Stimulated activated CD8-positive, alpha-beta memory T cell treated with anti-CD3 and anti-CD28 coated beads, Interleukin-15, amount 100 ng/mL, for 4 hours (primary cell): ENCODE results near the gene MSI1.

ENCODE experiments used
- DNase-seq, 2 donors: peaks; one replicate each; pipeline ENCODE4 v3.0.0-alpha.2; 2020; ENCODE audit warnings: low read depth in 2 of 2

The MSI1 gene

DNA sequence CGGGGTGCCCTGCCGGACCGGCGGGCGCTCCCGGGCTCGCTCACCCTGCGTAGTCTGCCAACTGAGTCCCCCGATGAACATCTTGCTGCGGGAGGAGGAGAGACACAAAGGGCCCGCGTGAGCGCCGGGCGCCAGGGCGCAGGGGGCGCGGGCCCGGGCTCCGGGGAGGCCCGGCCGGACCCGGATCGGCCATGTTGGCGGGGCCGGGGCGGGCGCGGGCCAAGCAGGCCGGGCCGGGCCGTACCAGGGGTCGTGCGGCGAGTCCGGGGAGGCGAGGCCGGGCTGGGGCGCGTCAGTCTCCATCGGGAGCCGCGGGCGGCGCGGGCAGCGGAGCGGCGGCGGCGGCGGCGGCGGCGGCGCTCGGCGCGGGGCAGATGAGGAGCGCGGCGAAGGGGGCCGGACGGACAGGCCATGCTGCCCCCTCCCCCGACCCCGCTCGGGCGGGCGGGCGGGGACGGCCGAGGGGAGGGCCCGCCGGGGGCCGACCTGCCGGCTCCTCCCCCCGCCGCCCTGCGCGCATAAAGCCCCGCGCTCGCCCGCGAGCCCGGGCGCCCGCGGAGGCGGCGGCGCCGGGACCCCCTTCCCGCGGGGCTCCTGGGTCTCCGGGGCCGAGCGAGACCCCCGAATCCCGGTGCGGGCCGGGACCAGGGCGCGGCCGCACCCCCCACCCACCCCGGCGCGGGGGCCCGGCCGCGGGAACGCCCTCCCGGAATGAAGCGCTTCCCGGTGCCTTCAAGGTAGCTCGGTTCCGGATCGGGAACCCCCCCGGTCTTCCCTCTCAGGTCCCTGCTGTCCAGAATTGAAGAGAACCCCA, at the start of gene MSI1:
MSI1 (minus strand) TSS at position 376 of the 814 bp plus-strand sequence; CDS start at position 303, 73 bp downstream.
- DNase-seq: no peak

DNA sequence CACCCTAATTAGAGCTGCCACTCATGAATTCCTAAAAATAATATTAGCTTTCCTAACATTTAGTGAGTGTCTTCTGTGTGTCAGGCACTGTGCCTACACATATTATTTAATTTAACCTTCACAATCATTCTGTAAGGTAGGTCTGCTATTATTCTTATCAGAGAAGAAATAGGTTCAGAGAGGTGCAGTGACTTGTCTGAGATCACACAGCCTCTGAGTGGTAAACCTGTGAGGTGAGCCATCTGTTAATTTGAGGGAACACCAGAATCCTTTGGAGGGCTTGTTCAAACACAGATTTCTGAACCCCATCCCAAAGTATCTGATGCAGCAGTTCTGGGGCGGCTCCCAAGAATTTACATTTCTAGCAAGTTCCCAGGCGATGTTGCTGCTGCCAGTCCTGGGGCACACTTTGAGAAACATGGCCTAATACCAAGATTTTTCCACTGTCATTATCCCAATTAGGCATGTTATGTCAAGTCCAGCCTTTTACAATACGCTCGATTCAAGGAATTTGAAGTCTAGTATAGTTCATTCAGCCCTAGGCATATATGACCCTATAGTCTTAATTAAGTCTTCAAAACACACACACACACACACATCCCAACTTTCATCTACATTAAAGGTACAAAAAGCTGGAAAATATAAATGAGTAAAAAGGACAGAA, 49.1 kb upstream of the MSI1 start:
- DNase-seq: no peak

DNA sequence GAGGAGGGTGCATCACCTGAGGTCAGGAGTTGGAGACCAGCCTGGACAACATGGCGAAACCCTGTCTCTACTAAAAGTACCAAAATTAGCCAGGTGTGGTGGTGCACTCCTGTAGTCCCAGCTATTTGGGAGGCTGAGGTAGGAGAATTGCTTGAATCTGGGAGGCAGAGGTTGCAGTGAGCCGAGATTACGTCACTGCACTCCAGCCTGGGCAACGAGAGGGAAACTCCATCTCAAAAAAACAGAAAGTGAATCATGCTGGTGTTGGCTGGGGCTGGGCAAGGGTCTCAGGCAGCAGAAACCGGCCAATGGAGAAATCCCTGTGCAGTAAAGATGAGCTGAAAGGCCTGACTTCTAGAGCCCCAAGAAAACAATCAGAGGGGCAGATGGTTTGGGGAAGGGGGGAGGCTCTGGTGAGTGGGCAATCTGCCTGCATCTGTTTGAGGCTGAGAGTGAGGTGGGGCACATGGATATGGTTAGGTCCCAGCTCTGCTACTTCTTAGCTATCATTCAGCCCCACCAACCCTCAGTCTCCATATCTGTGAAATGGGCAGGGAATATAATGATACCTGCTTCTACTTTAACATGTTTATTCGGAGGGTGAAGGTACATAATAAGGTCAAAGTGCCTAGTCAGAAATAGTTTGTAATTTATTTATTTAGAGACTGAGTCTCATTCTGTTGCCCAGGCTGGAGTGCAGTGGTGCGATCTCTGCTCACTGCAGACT, 47.7 kb upstream of the MSI1 start:
- DNase-seq: no peak

DNA sequence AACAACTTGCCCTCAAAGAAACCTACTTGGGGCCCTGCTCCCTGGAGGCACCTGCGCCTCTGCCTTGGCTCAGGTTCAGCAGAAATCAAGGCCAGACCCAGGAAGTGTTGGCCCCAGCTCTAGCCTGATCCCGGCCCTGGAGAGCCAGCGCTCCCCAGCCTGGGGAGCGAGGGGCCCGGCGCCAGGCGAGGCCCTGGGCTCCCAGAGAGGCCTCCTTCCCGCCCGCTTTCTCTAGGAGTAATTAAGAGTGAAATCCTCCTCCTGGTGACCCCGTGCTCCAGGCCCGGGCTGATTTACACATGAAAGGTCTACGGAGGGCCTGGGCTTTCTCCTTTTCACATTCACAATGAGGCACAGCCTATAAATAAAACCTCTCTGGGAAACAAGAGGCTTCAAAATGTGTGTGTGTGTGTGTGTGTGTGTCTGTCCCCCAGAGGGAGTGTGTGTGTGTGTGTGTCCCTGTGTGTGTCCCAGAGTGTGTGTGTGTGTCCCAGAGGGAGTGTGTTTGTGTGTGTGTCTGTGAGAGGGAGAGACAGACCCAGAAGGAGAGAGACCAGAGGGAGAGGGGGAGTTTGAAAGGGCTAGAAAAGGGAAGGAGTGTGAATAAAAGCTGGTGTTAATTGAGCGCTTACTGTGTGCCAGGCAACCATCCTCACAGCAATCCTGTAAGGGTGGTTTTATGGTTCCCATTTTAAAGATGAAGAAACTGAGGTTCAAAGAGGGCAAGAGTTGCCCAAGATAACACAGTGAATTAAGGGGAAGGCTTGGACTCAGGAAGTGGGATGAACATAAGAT, 45.1 kb upstream of the MSI1 start:
- no peak for DNase-seq

DNA sequence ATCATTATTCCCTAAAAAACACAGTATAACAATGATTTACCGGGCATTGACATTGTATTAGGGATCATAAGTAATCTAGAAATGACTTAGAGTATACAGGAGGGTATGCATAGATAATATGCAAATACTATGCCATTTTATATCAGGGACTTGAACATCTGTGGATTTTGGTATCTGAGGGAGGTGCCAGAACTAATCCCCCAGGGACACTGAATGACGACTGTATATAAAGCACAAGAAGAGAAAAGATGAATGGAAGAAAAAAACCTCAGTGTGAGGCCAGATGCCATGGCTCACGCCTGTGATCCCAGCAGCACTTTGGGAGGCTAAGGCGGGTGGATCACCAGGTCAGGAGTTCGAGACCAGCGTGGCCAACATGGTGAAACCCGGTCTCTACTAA, 43.5 kb upstream of the MSI1 start:
- no peak for DNase-seq

DNA sequence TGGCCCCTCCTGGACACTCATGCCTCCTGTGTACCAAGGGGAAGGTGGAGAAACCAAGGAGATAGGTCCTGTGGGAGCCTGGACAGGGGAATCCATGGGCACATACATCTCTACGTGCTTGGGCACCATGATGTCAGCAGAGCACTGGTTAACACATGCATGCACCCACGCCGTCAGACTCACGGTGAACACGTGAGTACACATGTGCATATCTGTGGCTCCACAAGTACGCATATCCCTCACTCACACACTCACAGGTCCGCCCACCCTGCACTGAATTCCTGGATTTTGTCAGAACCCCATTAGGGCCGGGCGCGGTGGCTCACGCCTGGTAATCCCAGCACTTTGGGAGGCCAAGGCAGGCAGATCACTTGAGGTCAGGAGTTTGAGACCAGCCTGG, 39.8 kb upstream of the MSI1 start:
- no peak for DNase-seq

DNA sequence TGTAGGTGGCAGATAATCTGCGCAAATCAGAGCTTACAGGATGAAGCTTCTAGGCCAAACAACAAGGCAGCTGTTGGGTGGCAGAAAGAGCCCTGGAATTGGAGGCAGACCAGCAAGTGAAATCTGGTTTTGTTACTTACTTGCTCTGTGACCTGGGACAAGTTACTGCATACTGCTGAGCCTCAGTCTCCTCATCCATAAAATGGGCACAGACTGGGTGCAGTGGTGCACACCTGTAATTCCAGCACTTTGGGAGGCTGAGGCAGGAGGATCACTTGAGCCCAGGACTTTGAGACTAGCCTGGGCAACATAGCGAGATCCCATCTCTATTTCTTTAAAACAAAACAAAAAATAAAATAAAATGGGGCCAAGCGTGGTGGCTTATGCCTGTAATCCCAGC, 37.6 kb upstream of the MSI1 start:
- no peak for DNase-seq

DNA sequence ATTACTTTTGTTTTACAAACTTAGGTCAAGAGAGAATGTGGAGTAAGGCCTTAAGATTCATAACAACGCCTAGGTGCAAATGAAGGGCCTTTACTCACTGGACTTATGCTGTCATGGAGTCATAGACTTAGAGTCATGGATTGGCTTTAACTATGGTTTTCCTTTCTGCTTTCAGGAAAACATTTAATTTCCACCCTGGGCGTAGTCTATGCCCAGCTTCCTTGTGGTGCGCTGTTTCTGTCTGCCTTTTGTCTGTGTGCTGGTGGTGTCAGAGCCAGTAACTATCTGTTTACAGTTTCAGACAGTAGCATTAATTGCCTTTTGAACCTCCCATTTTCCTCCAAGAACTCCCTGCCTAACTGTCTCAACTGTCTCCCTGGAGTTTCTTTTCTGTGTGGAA, 37.1 kb upstream of the MSI1 start:
- no peak for DNase-seq

DNA sequence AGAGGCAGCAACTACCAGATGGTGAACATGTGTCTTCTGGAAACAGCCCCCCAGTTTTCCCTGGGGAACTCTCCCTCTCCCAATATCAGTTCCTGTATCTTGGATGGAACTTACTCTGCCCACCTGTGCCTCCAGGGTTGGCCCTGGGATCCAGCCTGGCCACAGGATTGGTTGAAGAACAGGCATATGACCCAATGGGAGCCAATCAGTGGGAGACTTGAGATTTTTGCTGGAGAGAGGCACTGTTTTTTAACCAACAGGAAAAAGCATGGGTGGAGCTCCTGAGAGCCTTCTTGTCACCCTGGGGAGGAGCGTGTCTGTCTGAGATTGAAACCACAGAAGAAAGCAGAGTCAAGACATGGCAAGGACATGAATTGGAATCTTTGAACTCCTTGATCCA, 35.3 kb upstream of the MSI1 start:
- DNase-seq: no peak

DNA sequence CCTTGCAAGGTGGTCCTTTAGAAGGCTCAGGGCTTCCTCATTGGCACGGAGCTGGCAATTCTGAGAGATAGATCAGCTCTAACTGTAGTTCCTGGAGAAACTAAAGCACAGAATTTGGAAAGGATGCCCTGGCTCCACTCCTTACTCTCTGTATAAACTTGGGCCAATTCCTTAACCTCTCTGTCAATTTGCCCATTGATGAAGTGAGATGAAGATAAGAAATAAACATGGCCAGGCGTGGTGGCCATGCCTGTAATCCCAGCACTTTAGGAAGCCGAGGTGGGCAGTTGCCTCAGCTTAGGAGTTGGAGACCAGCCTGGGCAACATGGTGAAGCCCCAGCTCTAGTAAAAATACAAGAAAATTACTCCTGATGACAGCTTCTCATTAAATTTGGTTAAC, 34.9 kb upstream of the MSI1 start:
- DNase-seq: no peak

DNA sequence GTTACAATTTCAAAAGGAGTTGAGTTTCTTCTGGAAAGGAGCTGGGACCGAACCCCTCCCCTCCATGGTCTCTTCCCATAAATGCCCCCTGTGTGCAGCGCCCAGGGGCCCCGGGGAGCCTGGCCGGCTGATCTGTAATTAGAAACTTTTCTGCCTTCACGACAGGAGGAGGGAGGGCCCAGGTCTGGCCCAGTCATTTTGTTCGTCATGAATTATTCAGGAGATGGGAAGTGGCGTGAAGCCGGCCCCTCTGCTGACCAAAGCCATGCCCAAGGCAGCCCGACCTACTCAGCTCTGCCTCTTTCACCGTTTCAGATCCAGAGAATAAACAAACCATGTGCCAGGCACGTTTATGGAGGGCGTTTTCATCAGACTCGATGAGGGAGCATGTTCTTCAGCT, 33.3 kb upstream of the MSI1 start:
- no peak for DNase-seq

DNA sequence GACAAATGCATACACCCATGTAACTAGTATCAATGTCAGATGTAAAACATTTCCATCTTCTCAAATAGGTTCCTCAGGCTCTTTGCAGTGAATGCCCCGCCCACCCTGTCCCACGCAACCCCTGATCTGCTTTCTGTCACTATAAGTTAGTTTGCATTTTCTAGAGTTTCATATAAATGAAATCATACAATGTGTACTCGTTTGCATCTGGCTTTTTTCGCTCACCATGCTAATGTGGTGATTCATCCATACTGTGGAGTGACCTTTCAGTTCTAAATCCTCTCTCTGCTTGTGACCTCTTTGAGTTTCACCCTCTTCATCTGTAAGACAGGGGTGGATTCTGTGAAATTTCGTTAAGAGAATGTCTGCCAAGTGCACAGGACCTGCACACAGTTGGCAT, 30.6 kb upstream of the MSI1 start:
- no peak for DNase-seq

DNA sequence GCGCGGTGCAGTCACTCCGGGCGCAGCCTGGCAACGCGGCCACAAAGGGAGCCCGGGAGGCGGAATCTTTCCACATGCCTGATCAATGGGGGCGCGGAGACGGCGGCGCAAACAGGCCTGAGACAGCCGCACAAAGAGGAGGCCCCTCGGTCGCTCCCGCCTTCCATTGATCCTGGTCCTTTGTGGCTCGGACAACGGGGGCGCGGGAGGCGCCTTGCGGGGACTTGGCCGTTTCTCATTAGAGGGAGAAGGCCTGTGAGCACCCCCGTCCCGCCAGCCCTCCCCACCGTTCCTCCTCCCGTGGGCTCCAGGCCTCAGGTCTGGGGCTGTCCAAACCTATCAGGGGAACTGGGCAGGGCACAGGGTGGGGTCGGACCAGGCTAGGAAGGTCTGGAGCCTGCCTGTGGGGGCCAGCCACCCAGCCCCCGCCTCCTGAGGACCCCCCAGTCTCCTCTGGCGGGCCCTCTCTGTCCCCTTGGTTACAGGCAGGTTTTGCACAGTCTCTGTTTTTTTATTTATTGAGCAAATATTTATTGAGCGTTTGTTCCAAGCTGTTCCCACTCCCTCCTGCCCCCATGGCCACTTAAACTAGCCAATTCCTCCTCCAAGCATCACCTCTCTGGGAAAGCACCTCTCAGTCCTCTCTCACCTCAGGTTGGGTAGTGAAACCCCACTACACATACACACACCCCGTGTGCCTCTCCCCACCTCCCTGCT, 29.0 kb upstream of the MSI1 start:
- no peak for DNase-seq

DNA sequence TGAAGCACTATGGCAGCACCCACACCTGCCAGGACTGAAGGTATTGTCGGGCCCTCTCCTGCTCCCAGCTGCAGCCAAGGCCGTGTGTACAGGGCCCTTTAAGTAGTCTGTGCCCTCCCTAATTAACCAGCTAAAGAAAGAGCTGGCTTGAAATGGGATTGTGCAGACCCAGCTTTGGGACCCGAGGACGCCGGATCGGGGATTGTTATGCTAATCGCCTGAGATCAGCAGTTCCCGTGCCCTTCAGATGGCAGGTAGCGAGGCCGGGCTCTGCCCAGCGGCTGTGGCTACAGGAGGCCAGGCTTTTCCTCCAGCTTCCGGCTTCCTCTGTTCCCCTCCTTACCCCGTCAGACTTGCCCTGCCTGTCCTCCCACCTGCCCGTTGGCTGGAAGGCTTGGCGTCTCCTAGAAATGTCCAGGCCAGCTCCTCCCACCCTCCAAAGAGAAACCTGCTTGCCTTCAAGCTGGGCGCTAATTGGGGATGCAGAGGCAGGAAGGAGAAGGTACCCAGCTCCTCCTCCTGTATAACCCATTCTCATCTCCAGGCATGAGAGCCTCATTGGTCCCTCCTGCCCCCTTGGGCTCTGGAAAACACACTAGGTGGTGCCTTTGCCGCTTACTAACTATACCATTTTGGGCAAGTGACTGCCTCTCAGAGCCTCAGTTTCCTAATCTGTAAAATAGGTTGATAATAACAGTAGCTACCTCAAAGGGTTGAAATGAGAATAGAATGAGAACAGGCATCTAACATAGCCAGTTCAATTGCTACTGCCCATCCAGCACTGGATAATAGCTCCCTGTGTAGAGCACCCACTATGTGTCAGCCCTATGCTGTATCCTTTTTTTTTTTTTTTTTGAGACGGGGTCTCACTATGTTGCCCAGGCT, 25.8 kb upstream of the MSI1 start:
- DNase-seq: no peak

DNA sequence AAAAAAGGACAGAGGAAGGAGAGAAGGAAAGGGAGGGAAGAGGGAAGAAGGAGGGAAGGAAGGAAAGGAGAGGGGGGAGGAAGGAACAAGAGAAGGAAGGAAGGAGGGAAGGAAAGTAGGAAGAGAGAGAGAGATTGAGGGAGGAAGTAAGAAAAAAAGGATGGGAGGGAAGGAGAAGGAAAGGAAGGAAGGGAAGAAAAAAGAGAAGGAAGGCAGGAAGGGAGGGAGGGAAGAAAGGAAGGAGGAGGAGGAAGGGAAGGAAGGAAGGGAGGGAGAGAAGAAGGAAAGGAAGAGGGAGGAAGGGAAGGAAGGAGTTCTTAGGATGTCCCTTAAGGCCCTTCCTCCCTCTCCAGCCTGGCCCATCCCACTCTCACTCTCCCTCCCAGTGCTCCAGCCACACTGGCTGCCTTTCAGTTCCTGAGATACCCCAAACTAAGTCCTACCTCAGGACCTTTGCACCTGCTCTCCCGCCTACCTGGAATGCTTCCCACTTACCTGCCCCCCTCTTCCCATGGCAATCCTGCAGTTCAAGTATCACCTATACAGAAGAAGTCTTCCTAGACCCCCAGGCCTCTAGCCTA, 21.7 kb upstream of the MSI1 start:
- no peak for DNase-seq

DNA sequence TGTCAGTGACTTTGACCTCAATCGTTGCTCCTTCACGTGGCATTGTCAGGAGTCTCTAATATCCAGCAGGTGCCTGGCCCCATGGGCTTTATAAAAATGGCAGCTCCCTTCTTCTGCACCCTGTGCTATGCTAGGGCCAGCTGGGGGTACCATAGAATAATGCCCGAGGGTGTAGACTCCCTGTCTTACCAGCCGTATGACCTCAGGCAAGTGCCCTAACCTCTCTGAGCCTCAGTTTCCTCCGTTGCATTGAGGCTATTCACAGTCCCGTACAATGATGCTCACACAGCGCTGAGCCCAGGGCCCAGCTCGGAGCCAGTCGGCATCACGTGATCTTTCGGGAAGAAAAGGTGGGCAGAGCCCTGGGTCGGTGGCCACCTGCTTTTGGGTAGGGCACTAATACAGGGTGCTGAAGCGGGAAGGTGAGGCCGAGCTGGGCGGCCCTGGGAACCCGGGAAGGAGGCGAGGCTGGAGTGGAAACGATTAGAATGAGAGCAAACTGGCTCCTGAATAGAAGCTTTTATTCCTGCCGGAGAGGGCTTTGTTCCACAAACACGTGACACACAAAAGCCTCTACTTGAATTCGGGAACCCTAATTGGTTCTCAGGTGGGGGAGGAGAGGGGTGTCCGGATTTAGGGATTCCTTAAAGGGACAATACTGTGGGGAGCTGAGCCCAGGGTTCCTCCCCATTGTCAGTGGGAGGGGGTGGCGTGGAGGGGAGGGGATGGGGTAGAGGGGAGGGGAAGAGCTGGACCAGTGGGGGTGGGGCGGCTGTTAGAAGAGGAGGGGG, 19.9 kb upstream of the MSI1 start:
- no peak for DNase-seq

DNA sequence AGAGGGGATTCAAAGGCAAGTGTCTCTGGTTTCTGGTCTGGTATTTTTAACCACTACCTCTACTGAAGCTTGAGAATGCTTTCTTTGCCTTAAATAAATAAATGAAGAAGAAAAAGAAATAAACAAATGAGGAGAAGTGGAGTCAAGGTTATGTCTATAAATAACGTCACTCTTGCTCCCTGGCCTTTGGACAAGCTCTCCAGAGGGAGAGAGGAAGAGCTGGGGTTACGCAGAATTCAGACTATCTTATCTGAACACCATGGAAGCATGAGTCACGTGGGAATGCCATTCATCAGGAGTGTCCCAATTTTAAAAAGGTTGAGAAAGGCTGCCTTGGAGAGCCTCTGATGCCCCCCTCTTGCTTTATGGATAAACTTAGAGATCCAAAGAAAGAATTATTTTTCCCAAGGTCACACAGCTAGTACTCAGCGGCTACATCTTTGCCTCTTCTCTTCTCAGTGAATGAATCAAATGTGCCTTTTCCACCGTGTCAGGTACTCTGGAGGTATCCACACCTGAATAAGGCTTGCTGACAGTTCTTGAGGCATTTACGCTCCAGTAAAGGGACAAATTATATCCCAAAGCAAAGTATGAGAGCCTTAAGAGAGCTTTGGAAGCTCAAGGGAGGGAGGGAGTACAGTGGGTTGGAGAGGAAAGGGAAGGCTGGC, 12.9 kb upstream of the MSI1 start:
- no peak for DNase-seq

DNA sequence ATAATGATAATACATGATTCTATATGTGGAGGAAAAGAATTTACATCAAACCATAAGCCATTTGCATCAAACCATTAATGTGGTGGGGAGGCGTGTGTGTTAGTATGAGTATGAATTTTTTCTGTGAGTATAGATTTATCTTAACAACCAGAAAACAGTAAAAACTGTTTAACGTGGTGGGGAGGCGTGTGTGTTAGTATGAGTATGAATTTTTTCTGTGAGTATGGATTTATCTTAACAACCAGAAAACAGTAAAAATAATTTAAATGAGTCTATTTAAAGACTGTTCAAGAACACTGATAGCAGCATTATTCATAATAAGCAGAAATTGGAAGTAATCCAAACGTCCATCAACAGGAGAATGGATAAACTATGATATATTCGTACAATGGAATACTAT, 9.1 kb upstream of the MSI1 start:
- DNase-seq: no peak

DNA sequence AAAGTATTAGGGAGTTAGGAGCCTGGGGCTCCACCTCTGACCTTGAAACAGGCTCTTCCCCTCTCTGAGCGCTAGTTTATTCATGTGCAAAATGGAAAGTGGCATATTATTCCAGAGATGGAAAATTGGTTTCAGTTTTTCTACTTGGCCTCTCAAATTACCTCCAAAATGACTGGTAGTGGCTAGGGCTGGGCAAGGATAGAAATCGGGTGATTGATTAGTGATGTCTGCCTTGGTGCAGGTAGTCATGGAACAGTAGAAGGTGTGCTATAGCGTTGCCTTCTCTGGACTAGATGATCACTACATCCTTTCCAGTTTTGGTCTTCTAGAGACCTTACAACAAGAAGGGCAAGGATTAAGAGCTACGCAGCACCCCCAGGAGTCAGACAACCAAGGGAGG, 8.6 kb upstream of the MSI1 start:
- DNase-seq: no peak
